B cell (primary cell): Measurements from ENCODE around the gene ITLN1.

Experiments used
- CTCF ChIP-seq: fragments of 200-600 bp; IDR thresholded peaks from one replicate; pipeline ENCODE4 v1.8.0; 2022; ENCODE audit warnings: antibody characterized with exemption, mild to moderate bottlenecking
- EZH2 ChIP-seq: IDR thresholded peaks from 2 replicates; pipeline ENCODE4 v1.6.1; 2012; ENCODE audit warnings: borderline replicate concordance, low read depth, mild to moderate bottlenecking, moderate library complexity, low read length; ENCODE audit not compliant: insufficient read depth, poor library complexity, severe bottlenecking

- TF ChIP-seq CTCF, result no peak
- no peak for TF ChIP-seq EZH2
These were observed 2.4 kb downstream of the ITLN1 start for GRCh38 chr1:160882582-160882981.
